H1 (cell line): ENCODE measurements around the gene WSCD2. TPM values are rescaled to one million over a fixed set of nuclear protein-coding genes. Genes with fewer than 3 reads are reported as not detected.

Source experiments
- CTCF ChIA-PET: fragments of 300-600 bp; sonication (Branson Sonifier 250); formaldehyde crosslinking; loops from one replicate; lab custom pipeline; 2021; ENCODE audit not compliant: partially characterized antibody; lab: Charles Lee
- POLR2A ChIA-PET: fragments of 300-600 bp; sonication (Branson Sonifier 250); formaldehyde crosslinking; loops from one replicate; lab custom pipeline; 2021; ENCODE audit warnings: inconsistent platforms; ENCODE audit not compliant: partially characterized antibody; lab: Charles Lee
- DNase-seq, 2 experiments: peaks; one replicate each; pipeline versions ENCODE4 v3.0.0 to v3.0.0-alpha.2; 2010 to 2022; ENCODE audit warnings: low spot score in 2 of 2, low read depth in 1 of 2, mixed read lengths in 1 of 2
- FAIRE-seq: peaks from 2 replicates; lab custom pipeline; 2011; peaks lifted over from hg19 to GRCh38; lab: Jason Lieb, UNC
- H2AFZ ChIP-seq: 2 replicates; pipeline ENCODE4 v1.8.1; 2012; ENCODE audit warnings: low read length, inconsistent platforms
- H2AK5ac ChIP-seq: 2 replicates; pipeline ENCODE4 v1.6.1; 2013; ENCODE audit warnings: low read depth, low read length
- H2BK120ac ChIP-seq: replicated peaks from 2 replicates; pipeline ENCODE3; 2013; ENCODE audit warnings: low read depth, low read length, inconsistent platforms
- H2BK12ac ChIP-seq: 2 replicates; pipeline ENCODE4 v1.6.1; 2013; ENCODE audit warnings: low read depth, low read length
- H2BK15ac ChIP-seq: 2 replicates; pipeline ENCODE4 v1.6.1; 2013; ENCODE audit warnings: low read length
- H2BK20ac ChIP-seq: 2 replicates; pipeline ENCODE4 v1.6.1; 2013; ENCODE audit warnings: low read length
- H2BK5ac ChIP-seq: 2 replicates; pipeline ENCODE4 v1.6.1; 2013; ENCODE audit warnings: low read depth, low read length
- H3K14ac ChIP-seq: 2 replicates; pipeline ENCODE4 v1.6.1; 2013; ENCODE audit warnings: inconsistent platforms; ENCODE audit not compliant: insufficient read length
- H3K18ac ChIP-seq: 2 replicates; pipeline ENCODE4 v1.6.1; 2013; ENCODE audit warnings: low read length; ENCODE audit errors: extremely low read depth
- H3K23ac ChIP-seq: 2 replicates; pipeline ENCODE4 v1.6.1; 2013; ENCODE audit warnings: inconsistent platforms; ENCODE audit not compliant: insufficient read length
- H3K23me2 ChIP-seq: 2 replicates; pipeline ENCODE4 v1.6.1; 2013; ENCODE audit warnings: low read depth, low read length
- H3K27ac ChIP-seq: 2 replicates; pipeline ENCODE4 v1.6.1; 2011; ENCODE audit warnings: low read depth, low read length, inconsistent platforms
- H3K27me3 ChIP-seq, 4 experiments: replicated peaks in 1 of 4; 1 replicate in 1 of 4; 2 replicates in 3 of 4; pipeline versions ENCODE4 v1.6.1 to v1.8.1; 2011 to 2013; ENCODE audit warnings: low read length in 3 of 4, mild to moderate bottlenecking in 3 of 4, inconsistent platforms in 2 of 4, mixed read lengths in 2 of 4, moderate library complexity in 1 of 4; ENCODE audit not compliant: control insufficient read depth in 3 of 4, insufficient read depth in 3 of 4; ENCODE audit errors: extremely low read depth in 1 of 4
- H3K36me3 ChIP-seq, 4 experiments: 2 replicates each; pipeline versions ENCODE4 v1.6.1 to v1.8.1; 2011 to 2013; ENCODE audit warnings: mild to moderate bottlenecking in 4 of 4, low read length in 3 of 4, moderate library complexity in 2 of 4, control low read depth in 1 of 4, inconsistent platforms in 1 of 4; ENCODE audit not compliant: insufficient read depth in 4 of 4, control insufficient read depth in 2 of 4
- H3K4ac ChIP-seq: replicated peaks from 2 replicates; pipeline ENCODE3; 2013; ENCODE audit warnings: low read length, low read depth, mixed read lengths, inconsistent platforms; ENCODE audit not compliant: insufficient read length
- H3K4me1 ChIP-seq, 4 experiments: replicated peaks in 1 of 4; 1 replicate in 1 of 4; 2 replicates in 3 of 4; pipeline versions ENCODE4 v1.6.1 to v1.8.1; 2011 to 2013; ENCODE audit warnings: low read length in 3 of 4, inconsistent platforms in 2 of 4, mixed read lengths in 1 of 4; ENCODE audit not compliant: insufficient read depth in 4 of 4, control insufficient read depth in 3 of 4
- H3K4me2 ChIP-seq, 2 experiments: 2 replicates each; pipeline versions ENCODE4 v1.6.1 to v1.8.1; 2011 to 2013; ENCODE audit warnings: low read depth in 2 of 2, low read length in 2 of 2, control low read depth in 1 of 2, inconsistent platforms in 1 of 2, mild to moderate bottlenecking in 1 of 2; ENCODE audit not compliant: insufficient read depth in 1 of 2
- H3K4me3 ChIP-seq, 4 experiments: fragments of 200-600, 300-600 bp in 1 of 4; sonication (generic), shearing (Covaris generic), sonication (Bioruptor Twin) in 1 of 4; 2 replicates each; pipeline versions ENCODE4 v1.5.1 to v1.8.1; 2011 to 2016; ENCODE audit warnings: low read length in 4 of 4, low read depth in 3 of 4, control low read depth in 2 of 4, inconsistent platforms in 2 of 4, mild to moderate bottlenecking in 2 of 4, mixed read lengths in 1 of 4, moderate library complexity in 1 of 4; ENCODE audit not compliant: insufficient read depth in 2 of 4; ENCODE audit errors: extremely low read depth in 1 of 4
- H3K56ac ChIP-seq: replicated peaks from 2 replicates; pipeline ENCODE3; 2013; ENCODE audit warnings: low read depth, mild to moderate bottlenecking, mixed read lengths, low read length, inconsistent platforms; ENCODE audit not compliant: insufficient read length
- H3K79me1 ChIP-seq: 2 replicates; pipeline ENCODE4 v1.6.1; 2013; ENCODE audit warnings: low read depth, low read length, control low read depth
- H3K79me2 ChIP-seq, 2 experiments: 2 replicates each; pipeline versions ENCODE4 v1.6.1 to v1.8.1; 2012 to 2013; ENCODE audit warnings: low read length in 2 of 2, mild to moderate bottlenecking in 2 of 2, inconsistent platforms in 1 of 2; ENCODE audit not compliant: insufficient read depth in 2 of 2, control insufficient read depth in 1 of 2
- H3K9ac ChIP-seq, 4 experiments: replicated peaks in 1 of 4; 1 replicate in 1 of 4; 2 replicates in 3 of 4; pipeline versions ENCODE4 v1.6.1 to v1.8.1; 2011 to 2013; ENCODE audit warnings: low read depth in 3 of 4, low read length in 3 of 4, control low read depth in 2 of 4, mild to moderate bottlenecking in 2 of 4, moderate library complexity in 2 of 4, inconsistent platforms in 1 of 4; ENCODE audit errors: extremely low read depth in 1 of 4
- H3K9me3 ChIP-seq, 2 experiments: 2 replicates each; pipeline versions ENCODE4 v1.6.1 to v1.8.1; 2012 to 2013; ENCODE audit warnings: mild to moderate bottlenecking in 2 of 2, moderate library complexity in 2 of 2, control low read depth in 1 of 2, inconsistent platforms in 1 of 2, low read depth in 1 of 2, low read length in 1 of 2, mixed read lengths in 1 of 2; ENCODE audit not compliant: insufficient read depth in 2 of 2
- H4K20me1 ChIP-seq, 2 experiments: replicated peaks in 1 of 2; 2 replicates each; pipeline versions ENCODE3 to v1.8.1; 2011 to 2013; ENCODE audit warnings: inconsistent platforms in 2 of 2, low read length in 2 of 2, mild to moderate bottlenecking in 1 of 2; ENCODE audit not compliant: insufficient read depth in 2 of 2, control insufficient read depth in 1 of 2
- H4K5ac ChIP-seq: 2 replicates; pipeline ENCODE4 v1.6.1; 2013; ENCODE audit warnings: low read length, low read depth, mixed read lengths, inconsistent platforms; ENCODE audit not compliant: insufficient read length
- H4K8ac ChIP-seq: 2 replicates; pipeline ENCODE4 v1.8.0; 2013; ENCODE audit warnings: mild to moderate bottlenecking, moderate library complexity, low read length, inconsistent platforms; ENCODE audit not compliant: insufficient read depth; ENCODE audit errors: extremely low read depth
- H4K91ac ChIP-seq: replicated peaks from 2 replicates; pipeline ENCODE3; 2013; ENCODE audit warnings: low read length, mixed read lengths, inconsistent platforms; ENCODE audit not compliant: insufficient read length
- CBX8 ChIP-seq: fragments of 300-800, 300-1000 bp; sonication (generic); IDR thresholded peaks from 2 replicates; pipeline ENCODE4 v1.7.1; 2016; ENCODE audit warnings: low read depth, low read length, borderline replicate concordance
- GABPA ChIP-seq: IDR thresholded peaks from 2 replicates; pipeline ENCODE4 v1.6.1; 2011; ENCODE audit warnings: mild to moderate bottlenecking, low read length, moderate library complexity, borderline replicate concordance; ENCODE audit not compliant: insufficient read depth
- HDAC2 ChIP-seq, 2 experiments: fragments of 300-600 bp in 1 of 2; sonication (generic) in 1 of 2; IDR thresholded peaks; 2 replicates each; pipeline ENCODE4 v1.6.1; 2011 to 2012; ENCODE audit warnings: low read depth in 2 of 2, low read length in 2 of 2, mild to moderate bottlenecking in 2 of 2, moderate library complexity in 2 of 2, borderline replicate concordance in 1 of 2, inconsistent platforms in 1 of 2
- HDAC6 ChIP-seq: IDR thresholded peaks from one replicate; pipeline ENCODE4 v1.7.1; 2012; ENCODE audit warnings: low read depth, mild to moderate bottlenecking, inconsistent platforms, low read length, moderate library complexity
- JUND ChIP-seq: IDR thresholded peaks from 2 replicates; pipeline ENCODE4 v1.6.1; 2011; ENCODE audit warnings: mild to moderate bottlenecking, improper control_type of control experiment, low read length
- KDM1A ChIP-seq: fragments of 200-600, 300-600 bp; sonication (generic); IDR thresholded peaks from 2 replicates; pipeline ENCODE4 v1.7.1; 2016; ENCODE audit warnings: mild to moderate bottlenecking, low read length, borderline replicate concordance
- MAFK ChIP-seq: IDR thresholded peaks from 2 replicates; pipeline ENCODE4 v1.6.1; 2012; ENCODE audit warnings: low read depth, mild to moderate bottlenecking, improper control_type of control experiment, low read length
- MAX ChIP-seq: IDR thresholded peaks from 2 replicates; pipeline ENCODE4 v1.6.1; 2012; ENCODE audit warnings: inconsistent platforms
- PHF8 ChIP-seq: fragments of 200-600 bp; sonication (generic); conservative IDR thresholded peaks from 2 replicates; pipeline ENCODE4 v1.7.1; 2012; ENCODE audit warnings: low read depth, mild to moderate bottlenecking, inconsistent platforms, low read length, moderate library complexity
- POLR2A ChIP-seq, 2 experiments: IDR thresholded peaks; 1 replicate in 1 of 2; 2 replicates in 1 of 2; pipeline ENCODE4 v1.6.1; 2011; ENCODE audit warnings: low read depth in 2 of 2, low read length in 2 of 2, mild to moderate bottlenecking in 2 of 2; ENCODE audit errors: control extremely low read depth in 1 of 2
- TCF12 ChIP-seq: IDR thresholded peaks from 2 replicates; pipeline ENCODE4 v1.6.1; 2011; ENCODE audit warnings: low read depth, mild to moderate bottlenecking, low read length
- ZNF274 ChIP-seq: IDR thresholded peaks from 2 replicates; pipeline ENCODE4 v1.7.0; 2012; ENCODE audit warnings: low read length, borderline replicate concordance; ENCODE audit errors: extremely low read depth
- WGBS, 2 experiments: shearing (Covaris generic) in 1 of 2; methylation state at CpG; one replicate each; pipeline versions ENCODE4 v1.1.6 to v1.1.7; 2013 to 2015; ENCODE audit warnings: low lambda C conversion rate in 2 of 2, mixed read lengths in 2 of 2, inconsistent platforms in 1 of 2, low coverage in 1 of 2, missing lambda C conversion rate in 1 of 2; ENCODE audit not compliant: insufficient replicate concordance in 2 of 2, insufficient coverage in 1 of 2, insufficient read length in 1 of 2; ENCODE audit errors: extremely low coverage in 1 of 2, missing lambda C conversion rate in 1 of 2; 5-methylcytosine and 5-hydroxymethylcytosine counted together
- polyA plus RNA-seq, 7 experiments: library from polyadenylated mRNA; depleted of rRNA in 3 of 7; stranded (reverse) in 5 of 7; unstranded in 2 of 7; fragments of >200 nt in 5 of 7; fragments of 200-250 nt in 2 of 7; gene quantifications; 1 replicate in 5 of 7; 2 replicates in 1 of 7; 4 replicates in 1 of 7; pipeline versions ENCODE4 v1.2.1 to v1.2.3, GENCODE V29; 2011 to 2013; ENCODE audit warnings: missing spikeins in 2 of 7, mixed read lengths in 2 of 7
- total RNA-seq: library from RNA; stranded (reverse); fragmentation: NEBNext Ultra II Directional; extraction: Animal tissue kit (Norgen Biotek cat#: 25700); gene quantifications from 2 replicates; pipeline ENCODE4 v1.2.1, GENCODE V29; 2021

WSCD2 gene
- total and polyA plus RNA-seq, 2 of the 8 experiments (the other 6 are each of a cell fraction or from before 2014, with no cell fraction given): 1.3 to 2.2 TPM

GRCh38 chr12:108298761-108299275 is 169.7 kb downstream of the WSCD2 start:
- Histone ChIP-seq H4K91ac (no peak overlapping the region), H3K4me1 (peaks cover 4 to 15% (median 7%) of the 10 kb centered on the region in 4 experiments), H3K36me3 (no peaks in the 10 kb centered on the region)
- DNase-seq: no peak
- ChIA-PET CTCF (interaction anchor here (1.0 to 2.2 kb wide), 6 partner anchors 8 to 158 kb away, joined by 3 to 8 read pairs (median 4); no protein-coding TSS in a partner anchor), POLR2A (interaction anchor here (1.0 kb wide), 1 partner anchor 8 kb away, joined by 4 read pairs; no protein-coding TSS in a partner anchor)
- TF ChIP-seq KDM1A: no peak
- no peak for TF ChIP-seq GABPA
- TF ChIP-seq MAX: no peak
- no peak for TF ChIP-seq JUND
- TF ChIP-seq PHF8: no peak
- no peak for TF ChIP-seq HDAC6
- TF ChIP-seq ZNF274: no peak
- no peak for TF ChIP-seq TCF12
- no peak for TF ChIP-seq MAFK
- no peak for TF ChIP-seq POLR2A (IDR thresholded peaks at IDR 0.05; ENCODE audit: control extremely low read depth in 1 of 2, low read depth in 2 of 2, low read length in 2 of 2)
- TF ChIP-seq CBX8: no peak
- TF ChIP-seq HDAC2 (IDR thresholded peaks at IDR 0.05; ENCODE audit: borderline replicate concordance in 1 of 2, low read depth in 2 of 2, low read length in 2 of 2): no peak
- TF ChIP-seq, all 59 proteins: peak for 0
- Histone ChIP-seq H2BK120ac (no peak overlapping the region), H4K5ac (no peak overlapping the region), H2BK12ac (no peak overlapping the region), H3K9me3 (no peaks in the 10 kb centered on the region), H2AFZ (no peak overlapping the region), H3K56ac (no peak overlapping the region), H2BK15ac (no peak overlapping the region), H2BK5ac (no peak overlapping the region), H3K23ac (no peak overlapping the region), H3K14ac (no peak overlapping the region), H3K4ac (no peak overlapping the region), H3K9ac (no peak overlapping the region), H3K18ac (no peak overlapping the region), H3K4me3 (no peak overlapping the region), H4K8ac (no peak overlapping the region), H2AK5ac (no peak overlapping the region), H3K79me1 (no peaks in the 10 kb centered on the region), H3K79me2 (no peaks in the 10 kb centered on the region), H3K27ac (no peak overlapping the region), H3K27me3 (no peaks in the 10 kb centered on the region), H4K20me1 (no peaks in the 10 kb centered on the region), H3K23me2 (no peaks in the 10 kb centered on the region), H3K4me2 (no peak overlapping the region), H2BK20ac (no peak overlapping the region)
- FAIRE-seq: no peak
- WGBS, 2 experiments: 79% methylated on average over 6 of the region's 6 CpGs; no CpG with 5 or more reads in 1 of the 2 experiments
